GM04503 (cell line): ENCODE results near the gene CACNA2D2.

Source experiments
- DNase-seq: peaks from one replicate; pipeline ENCODE4 v3.0.0-alpha.2; 2012; ENCODE audit warnings: low read depth

Gene CACNA2D2

DNA sequence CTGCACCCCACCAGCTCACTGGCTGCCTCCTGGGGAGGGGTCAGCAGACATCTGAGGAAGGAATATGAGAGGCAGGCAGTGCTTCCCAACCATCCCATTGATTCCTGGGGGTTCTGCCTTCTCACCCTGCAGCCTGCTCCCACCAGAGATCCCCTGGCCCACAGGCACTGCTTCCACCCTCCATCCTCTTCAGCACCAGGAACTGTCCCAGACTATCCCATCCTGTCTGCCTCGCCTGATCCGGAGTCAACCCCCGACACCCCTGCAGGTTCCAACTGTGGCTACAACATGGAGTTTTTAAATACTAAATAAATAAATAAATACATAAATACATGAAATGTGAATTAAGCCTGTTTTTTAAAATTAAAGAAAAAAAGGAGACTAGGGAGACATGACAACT, 43.6 kb downstream of the CACNA2D2 start:
- DNase-seq: no peak

DNA sequence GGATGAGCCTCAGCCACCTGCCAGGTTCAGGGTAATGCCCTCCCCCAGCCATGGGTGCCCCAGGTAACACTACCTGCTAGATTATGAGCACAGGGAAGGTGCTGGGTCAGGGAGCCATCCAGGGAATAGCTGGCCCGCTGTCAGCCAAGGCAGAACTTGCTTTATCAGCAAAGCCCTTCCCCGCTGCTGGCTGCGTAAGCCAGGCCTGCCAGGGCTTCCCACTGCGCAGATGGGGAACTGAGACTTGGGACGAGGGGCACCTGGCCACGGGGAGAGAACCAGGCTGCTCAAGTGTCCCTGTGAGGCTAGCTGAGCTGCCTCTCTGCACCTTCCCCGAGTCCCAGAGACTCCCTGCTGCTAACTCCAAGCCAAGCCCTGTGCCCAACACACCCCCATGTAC, 45.4 kb downstream of the CACNA2D2 start:
- no peak for DNase-seq

DNA sequence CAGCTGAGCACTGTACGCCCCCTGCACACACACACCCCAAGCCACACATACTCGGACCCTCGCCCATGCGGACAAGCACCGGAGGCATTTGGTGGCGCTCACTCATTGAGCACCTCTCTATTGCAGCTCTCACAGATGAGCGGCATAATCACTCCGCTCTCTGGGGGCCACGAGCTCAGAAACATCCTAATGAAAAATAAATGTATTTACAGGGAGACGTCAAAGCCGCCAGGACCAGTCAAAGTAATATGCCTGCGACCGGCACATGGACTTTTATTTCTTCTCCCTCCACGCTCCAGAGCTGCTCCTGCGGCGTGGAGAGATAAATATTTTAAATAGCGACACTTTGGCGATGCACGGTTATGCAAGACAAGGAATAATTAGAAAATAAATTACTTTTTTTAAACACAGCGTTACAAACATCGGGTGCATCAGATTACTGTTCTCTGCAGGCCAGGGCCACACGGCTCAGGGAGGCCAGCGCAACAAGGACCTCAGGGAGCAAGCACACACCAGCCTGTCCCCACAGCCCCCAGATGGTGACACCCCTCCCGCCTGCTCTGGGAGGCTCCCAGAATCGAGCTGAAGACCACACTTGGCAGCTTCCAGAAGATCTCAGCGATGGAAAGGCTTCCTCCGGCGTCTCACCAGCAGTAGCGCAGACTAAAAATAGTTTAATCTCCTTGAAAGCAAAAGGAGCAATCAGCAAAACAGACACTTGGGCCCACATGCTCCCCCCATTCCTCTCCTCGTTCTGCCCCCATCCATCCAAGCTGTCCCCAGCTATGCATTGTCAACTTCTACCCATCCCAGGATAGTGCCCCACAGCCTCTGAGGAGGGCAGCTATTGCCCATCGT, 48.0 kb downstream of the CACNA2D2 start:
- no peak for DNase-seq

DNA sequence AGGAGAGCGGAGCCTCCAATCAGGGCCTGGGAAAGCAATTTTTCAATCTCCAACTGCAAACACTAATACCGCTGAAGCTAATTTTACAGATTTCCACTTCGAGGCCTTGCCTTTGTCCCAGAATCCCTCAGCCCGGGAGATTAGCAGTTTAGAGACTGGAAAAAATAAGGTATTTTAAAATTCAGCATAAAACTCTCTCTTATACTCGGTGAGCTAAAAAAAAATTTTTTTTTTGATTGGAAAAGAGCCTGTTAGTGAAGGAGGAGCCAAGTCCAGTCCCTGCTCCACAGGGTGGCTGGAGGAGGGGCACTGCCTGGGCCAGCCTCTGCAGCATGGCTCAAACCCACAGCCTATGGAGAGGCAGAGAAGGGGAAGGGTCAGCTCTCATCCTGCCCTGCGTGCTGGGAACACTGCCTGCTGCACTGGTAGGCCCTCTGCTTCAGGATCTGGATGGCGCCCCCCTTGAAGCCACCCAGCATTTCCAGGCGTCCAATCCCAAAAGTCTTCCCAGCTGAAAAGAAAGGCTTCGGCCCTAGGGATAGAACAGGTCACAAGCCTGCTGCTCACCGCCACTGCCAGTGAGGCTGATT, 48.9 kb downstream of the CACNA2D2 start:
- DNase-seq: no peak

DNA sequence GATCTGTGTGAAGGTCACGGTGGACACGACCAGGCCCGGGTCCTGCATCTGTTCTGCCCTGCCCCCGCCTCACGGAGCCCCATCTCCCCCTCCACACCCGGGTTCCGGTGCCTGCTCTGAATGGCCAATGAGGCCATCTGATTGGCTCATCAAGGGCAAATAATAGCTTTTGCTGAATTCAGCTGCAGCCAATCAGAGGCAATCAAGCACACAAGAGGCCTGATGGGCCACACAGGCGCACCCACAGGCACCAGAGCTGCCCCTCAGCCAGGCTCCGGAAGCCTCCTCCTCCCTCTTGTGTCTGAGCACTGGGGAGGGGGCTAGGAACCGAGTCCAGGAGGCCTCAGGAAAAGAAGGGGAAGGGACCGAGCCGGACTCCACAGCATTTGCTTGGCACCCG, 49.5 kb downstream of the CACNA2D2 start:
- no peak for DNase-seq

DNA sequence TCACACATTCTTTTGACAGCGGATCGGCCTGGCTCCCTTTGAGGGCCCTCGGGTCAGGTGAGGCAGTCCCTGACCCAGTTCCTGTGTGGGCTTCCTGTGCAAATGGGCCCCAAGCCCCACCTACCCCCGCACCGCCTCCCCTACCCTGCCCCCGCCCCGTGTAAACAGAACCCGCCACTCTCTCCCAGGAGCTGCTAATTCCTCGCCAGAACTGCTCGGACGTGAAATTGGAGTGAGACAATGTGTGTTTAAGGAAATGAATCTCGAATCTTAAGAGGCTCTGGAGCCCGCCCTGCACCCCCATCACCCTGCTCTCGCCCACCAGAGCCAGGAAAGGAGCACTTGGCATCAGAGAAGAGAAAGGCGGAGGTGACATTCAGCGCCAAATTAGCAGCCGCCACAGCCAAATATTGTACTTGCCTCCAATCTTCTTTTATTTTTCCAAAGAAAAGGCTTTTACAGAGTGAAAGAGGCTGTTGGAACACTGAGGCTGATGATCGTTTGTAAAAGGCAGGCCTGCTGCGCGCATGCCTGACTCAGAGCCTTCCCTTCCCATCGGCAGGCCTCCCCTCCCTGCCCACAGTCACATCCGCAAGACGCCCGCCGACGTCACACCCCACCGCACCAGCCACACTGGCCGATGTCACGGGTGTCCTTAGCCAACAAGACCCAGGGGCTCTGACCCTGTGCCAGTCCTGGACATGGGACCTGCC, 53.1 kb downstream of the CACNA2D2 start:
- no peak for DNase-seq

DNA sequence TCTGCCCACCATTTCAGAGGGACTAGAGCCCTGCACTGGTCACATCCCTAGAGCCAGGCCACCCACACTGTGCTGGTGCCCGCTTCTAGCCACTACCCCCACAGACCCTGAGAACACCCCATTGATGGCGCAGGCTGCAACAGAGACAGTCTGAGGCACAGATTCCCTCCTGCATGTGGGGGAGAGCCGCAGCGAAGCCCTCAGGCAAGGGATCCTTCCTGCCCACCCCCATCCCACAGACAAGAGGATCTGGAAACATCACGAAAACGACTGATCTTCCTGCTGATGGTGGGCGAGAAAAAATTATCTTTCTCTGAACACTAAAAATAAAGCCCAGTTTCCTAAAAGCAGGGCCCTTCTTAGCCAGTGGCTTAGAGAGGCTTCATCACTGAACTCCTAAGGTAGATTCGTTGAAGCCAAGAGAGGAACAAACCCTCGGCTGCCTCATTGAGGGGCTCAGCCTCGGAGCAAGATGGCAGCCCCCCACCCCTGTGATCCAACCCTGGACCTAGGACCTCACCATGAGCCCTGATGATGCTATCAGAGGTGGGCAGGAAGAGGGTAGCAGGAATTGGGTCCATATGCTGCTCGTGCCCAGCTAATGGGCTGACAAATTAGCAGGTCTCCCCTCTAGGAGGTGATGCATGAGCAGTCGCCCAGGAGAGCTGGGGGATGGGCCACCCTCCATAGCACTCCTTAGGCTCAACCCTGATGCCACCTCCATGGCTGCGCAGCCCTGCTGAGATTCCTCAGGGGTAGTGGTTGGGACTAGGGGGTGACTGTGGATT, 54.5 kb downstream of the CACNA2D2 start:
- no peak for DNase-seq

DNA sequence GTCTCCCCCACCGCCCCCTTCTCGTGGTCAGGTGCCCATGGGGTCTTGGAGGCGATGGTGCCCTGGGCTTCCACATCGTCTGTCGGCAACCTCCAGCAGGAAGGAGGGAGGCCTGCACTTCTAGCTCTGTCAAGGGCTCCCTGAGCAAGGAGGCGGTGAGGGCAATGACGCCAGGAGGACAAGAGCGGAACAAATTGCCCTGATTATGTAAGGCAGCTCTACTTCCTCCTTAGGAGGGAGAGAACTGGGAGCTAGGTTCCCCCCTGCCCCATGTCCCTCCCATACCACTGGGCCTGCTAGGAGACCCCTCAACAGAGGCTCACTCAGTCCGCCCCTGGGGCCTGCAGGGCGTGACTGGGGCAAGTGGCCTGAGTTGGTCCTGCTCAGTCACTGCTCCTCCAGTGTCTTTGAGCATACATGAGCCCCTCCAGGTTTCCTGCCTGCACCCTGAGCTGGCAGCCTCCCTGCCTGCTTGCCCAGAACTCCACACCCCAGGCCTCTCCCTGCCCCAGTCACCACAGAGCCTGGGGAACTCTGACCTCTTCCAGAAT, 56.1 kb downstream of the CACNA2D2 start:
- no peak for DNase-seq

DNA sequence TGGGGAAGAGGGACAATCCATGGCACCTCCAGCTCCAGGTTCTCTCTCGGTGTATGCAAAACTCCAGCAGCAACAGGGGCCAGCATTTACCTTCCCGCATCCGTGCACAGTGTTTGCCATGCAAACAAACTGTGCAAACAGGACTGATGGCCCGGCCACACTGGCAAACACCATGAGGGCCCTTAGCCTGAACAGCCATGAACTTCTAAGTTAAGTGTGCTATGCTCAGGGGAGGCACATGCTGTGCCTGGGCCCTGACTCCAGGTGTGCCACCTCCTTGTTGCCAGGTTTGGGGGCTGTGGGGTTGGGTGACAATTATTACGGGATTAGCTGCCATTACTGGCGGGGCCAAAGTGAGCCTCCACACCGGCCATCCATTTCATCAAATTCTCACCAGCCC, 57.5 kb downstream of the CACNA2D2 start:
- no peak for DNase-seq

DNA sequence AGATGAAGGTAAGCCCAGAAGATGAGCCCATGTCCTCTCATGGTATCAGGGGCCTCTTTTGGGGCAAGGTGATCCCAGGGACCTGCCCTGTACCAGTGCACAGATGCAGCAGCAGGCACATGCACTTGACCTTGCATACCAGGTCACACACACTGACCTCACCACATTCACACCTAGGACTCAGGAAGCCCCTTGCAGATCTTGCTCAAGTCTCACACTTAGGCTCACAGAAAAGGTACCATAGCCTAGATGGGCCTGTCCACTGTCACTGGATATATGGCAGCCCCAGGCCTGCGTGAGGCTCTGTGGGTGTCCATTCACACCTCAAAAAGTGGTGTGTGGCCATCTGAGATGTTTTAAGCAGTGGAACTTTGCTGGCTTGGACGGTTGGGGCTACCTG, 58.7 kb downstream of the CACNA2D2 start:
- no peak for DNase-seq

DNA sequence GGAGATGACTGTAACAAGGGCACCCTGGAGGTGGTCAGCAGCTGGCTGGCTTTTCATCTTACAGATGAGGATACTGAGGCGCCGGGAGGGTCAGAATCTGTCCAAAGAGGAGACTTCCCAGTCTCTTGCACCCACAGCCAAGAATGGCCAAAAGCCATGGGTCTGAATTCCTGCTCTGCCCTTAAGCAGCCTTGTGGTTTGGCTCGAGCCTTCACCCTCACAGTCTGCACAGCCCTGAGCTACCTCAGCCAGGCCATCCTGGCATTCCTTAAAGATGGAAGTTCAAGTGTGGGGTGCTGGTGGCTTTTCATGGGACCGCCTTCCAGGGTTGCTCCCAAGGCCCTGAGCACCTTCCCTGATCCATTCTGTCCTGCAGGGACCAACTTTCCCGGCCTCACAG, 59.2 kb downstream of the CACNA2D2 start:
- DNase-seq: no peak

DNA sequence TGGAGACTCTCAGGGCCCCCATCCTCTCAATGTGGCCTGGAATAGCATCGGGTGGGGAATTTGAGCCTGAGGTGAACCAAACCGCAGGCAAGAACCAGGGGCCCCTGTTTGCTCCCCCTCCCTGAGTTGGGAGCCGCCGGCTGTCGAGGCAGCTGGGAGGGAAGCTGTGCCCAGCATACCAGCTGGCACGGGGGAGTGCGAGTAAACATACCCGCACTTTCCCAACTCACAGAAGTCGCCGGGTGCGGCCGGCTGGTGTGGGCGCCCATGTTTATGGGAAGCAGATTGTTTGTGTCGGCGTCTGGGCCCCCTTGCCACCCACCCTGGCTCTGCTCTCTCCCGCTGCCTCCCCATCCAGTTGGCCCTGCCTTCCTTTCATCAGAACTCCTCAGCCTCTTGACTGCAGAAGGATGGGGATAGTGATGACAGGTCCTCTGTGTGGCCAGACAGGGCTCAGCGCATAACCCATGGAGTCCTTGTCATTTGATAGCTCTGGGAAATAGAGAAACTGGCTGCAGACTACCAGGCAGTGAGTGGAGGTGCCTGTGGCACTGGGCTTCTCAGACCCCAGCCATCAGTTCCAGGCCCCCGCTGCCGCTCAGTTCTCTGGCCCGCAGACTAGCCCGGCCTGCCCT, 60.4 kb downstream of the CACNA2D2 start:
- DNase-seq: no peak

DNA sequence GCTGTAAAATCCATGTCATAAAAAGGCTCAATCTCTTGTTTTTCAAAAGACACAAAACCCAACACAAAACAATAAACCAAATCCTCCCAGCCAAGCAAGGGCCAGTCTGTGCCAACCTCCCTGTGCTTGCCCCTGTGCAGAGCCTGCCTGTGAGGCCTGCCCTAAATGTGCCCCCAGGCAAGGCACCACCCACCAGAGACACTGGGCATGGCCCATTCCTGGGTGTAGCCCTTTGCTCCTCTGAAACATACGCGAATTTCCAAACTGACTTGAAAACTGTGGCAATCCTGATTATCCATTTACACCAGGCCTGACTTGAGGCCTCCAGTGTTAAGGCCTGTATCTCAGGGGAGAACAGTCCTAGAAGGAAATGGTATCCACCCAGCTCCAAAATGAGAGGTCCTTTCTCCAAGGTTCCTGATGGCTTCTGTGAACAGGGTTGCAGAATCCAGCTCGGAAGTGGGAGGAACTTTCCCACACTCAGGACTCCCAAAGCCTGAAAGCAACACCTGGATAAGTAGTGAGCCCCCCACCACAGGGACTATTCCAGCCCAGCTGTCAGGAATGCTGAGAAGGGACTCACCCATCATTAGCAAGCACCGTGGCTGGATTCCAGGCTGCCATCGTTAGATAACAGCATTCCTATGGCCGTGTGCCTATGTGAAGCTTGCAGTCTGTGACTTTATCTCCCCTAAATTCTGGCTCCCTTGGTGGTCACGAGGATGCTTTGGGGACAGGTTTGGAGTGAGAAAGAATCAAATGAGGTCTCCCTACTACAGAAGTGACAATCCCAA, 61.8 kb downstream of the CACNA2D2 start:
- DNase-seq: no peak

DNA sequence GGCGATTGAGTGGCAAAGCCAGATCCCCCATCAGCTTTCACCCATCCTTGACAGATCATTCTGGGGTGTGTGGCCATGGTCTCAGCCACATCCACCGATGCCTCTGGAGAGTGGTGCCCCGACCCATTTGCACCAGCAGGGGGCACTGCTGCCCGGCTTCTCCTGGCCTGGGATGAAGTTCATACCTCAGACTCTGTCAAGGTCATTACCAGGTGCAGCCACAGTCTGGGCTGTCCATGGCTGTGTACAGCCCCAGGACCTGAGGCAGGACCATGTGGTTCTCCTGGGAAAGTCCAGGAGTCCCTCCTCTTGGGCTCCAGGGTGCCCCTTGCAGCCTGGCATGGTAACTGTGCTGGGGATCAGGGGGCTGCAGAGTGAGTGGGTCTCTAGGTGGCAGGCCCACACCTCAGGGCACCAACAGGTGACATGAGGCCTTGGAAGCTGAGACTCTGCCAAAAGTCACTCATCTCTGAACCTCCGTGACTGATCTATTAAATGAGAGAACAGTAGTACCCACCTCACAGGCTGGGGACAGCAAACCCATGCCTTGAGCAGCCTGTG, 67.2 kb downstream of the CACNA2D2 start:
- DNase-seq: no peak

DNA sequence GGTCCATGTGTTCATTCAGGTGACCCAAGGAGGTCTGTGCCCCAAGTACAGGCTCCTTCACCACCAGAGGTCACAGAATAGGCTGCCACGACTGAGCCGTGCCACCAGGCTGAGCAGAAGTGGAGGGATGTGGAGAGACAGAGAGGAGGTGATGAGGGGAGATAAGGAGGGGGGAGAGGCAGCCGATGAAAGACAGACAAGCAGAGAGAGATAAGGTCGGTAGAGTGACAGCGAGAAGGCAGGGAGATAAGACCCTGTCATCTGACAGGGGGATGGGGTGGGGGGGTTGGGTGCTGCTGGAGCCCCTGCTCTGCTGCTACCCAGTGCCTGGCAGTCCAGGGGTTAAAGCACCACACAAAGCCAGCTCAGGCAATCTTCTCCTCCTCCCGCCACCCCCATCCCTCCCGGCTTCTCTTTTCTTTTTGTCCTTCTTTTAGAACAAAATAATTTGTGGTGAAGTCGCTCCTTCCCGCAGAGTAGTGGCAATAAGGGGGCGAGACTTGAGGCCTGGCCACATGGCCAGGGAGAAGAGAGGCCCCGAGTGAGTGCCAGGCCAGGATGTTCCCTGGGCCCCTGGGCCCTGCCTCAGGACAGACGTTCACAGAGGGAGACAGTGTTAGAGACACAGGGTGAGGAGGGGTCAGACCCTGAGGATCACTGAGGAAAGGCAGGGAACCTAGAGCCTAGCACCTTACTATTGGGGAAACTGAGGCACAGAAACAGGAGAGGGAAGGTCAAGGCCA, 67.9 kb downstream of the CACNA2D2 start:
- no peak for DNase-seq

DNA sequence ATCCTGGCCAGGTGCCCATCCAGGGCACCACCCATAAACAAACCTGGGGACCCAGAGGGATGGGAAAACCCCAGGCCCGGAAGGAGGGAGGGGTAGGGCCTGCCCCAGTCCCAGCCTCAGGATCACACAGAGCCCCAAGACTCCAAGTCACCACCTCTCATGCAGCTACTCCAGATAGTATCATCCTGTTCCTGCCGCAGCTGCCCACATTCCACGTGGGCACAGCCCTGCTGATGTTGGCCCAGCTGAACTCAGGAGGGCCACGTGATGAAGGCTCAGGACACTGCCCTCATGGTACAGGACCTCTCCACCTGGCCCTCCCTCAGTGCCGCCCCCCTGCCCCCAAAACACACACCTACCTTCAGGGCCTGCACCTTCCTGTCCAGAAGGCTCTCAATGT, 69.5 kb downstream of the CACNA2D2 start:
- no peak for DNase-seq

DNA sequence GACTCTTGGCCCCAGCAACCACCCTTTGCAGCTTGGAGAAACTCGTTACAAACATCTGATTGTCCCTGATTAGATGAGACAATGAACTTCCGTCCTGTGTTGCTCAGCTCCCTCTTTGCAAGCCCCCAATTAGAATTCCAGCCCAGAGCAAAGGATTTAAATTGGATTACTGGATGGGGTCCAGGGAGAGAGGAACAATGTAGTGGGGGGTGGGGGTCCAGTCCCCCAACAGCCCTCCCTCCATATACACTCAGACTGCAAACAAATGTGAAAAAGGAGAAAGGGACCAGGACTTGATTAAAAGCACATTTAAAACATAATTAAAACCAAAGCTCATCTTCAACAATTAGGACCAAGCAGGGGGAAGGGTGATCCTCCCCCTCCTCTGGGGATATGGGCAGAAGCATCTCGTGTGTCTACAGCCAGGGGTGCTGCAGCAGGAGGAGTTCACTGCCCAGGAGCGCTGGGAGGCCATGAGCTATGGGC, 72.4 kb downstream of the CACNA2D2 start:
- DNase-seq: no peak

DNA sequence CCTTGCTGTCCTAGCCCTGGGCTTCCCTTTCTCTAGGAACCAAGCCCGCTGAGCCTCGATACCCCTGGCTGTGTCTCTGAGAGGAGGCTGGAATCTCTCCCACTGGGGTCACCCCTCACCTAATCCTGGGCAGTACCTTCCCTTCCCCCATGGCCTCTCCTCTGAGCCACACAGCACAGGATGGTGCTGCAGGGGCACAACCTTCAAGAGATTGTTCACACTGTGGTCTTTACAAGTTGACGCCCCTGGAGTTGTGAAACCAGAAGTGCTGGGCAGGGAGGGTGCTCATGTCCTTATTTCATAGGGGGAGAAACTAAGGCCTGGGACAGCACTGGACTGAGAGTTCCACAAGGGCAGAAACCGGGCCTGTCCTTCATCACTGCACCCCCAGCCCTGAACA, 73.2 kb downstream of the CACNA2D2 start:
- DNase-seq: no peak

DNA sequence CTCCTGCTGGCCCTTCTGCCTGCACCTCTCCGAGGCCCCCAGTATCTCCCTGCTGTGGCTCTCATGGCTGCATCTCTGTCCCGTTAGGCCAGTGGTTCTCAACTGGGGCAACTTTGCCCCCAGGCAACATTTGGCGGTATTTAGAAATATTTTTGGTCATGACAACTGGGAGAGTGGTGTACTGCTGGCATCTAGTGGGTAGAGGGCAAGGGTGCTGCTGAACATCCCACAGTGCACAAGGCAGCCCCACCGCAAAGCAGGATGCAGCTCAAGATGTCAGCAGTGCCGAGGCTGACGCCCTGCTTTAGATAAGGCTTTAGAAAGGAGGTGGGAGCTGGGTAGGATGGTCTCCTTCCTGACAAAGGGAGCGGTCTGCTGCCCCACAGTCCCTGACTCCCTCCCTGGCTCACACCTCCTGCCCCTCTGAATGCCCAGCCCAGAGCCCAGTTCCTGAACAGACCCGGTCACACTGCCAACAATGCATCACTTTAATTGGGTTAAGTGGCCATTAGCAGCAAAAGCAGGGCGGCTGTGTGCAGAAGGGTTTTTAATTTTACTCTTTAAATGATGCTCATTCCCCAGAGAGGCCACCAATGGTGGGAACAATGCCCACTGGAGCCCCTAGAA, 75.3 kb downstream of the CACNA2D2 start:
- no peak for DNase-seq
